CD4-positive, alpha-beta T cell (primary cell): Measurements from ENCODE around the gene MFSD12. TPM values are rescaled to one million over a fixed set of nuclear protein-coding genes. Genes with fewer than 3 reads are reported as not detected.

Experiments used
- ATAC-seq: fragments of 200-7000 bp; cut with Tn5 transposase; one replicate; pipeline ENCODE4 v1.10.0; 2022; ENCODE audit warnings: mild to moderate bottlenecking; ENCODE audit not compliant: poor library complexity
- CTCF ChIA-PET: fragments of 350-600 bp; sonication (Branson Sonifier 250); formaldehyde crosslinking; loops from one replicate; lab custom pipeline; 2021; ENCODE audit warnings: antibody characterized with exemption, inconsistent platforms; lab: Charles Lee
- POLR2A ChIA-PET: fragments of 350-600 bp; sonication (Branson Sonifier 250); formaldehyde crosslinking; loops from one replicate; lab custom pipeline; 2021; ENCODE audit warnings: antibody characterized with exemption, inconsistent platforms; lab: Charles Lee
- DNase-seq, 14 experiments: peaks; one replicate each; pipeline ENCODE4 v3.0.0-alpha.2; 2013 to 2020; ENCODE audit warnings: mixed read lengths in 2 of 14
- H3K27ac ChIP-seq, 2 donors: one replicate each; pipeline versions ENCODE4 v1.5.1 to v1.7.0; 2013; ENCODE audit warnings: low read length in 2 of 2, low read depth in 1 of 2, mild to moderate bottlenecking in 1 of 2
- H3K27me3 ChIP-seq, 2 experiments: 1 replicate in 1 of 2; 2 replicates in 1 of 2; pipeline versions ENCODE4 v1.6.1 to v1.7.0; 2013; ENCODE audit warnings: low read length in 2 of 2, control low read depth in 1 of 2, mild to moderate bottlenecking in 1 of 2, moderate library complexity in 1 of 2; ENCODE audit not compliant: insufficient read depth in 2 of 2, control insufficient read depth in 1 of 2
- H3K36me3 ChIP-seq: one replicate; pipeline ENCODE4 v1.6.1; 2013; ENCODE audit warnings: low read length, control low read depth; ENCODE audit not compliant: insufficient read depth
- H3K4me1 ChIP-seq: one replicate; pipeline ENCODE4 v1.6.1; 2013; ENCODE audit warnings: low read length, control low read depth; ENCODE audit not compliant: insufficient read depth
- H3K4me3 ChIP-seq: one replicate; pipeline ENCODE4 v1.5.1; 2013; ENCODE audit warnings: mild to moderate bottlenecking, low read length, moderate library complexity
- H3K9me3 ChIP-seq, 2 experiments: 1 replicate in 1 of 2; 2 replicates in 1 of 2; pipeline versions ENCODE4 v1.6.1 to v1.7.0; 2013; ENCODE audit warnings: low read length in 2 of 2, mild to moderate bottlenecking in 2 of 2, control low read depth in 1 of 2, moderate library complexity in 1 of 2; ENCODE audit not compliant: control insufficient read depth in 1 of 2, insufficient read depth in 1 of 2
- H3K27ac Mint-ChIP-seq: one replicate; pipeline ENCODE4 v1.8.0; 2020; ENCODE audit warnings: mixed read lengths
- H3K27me3 Mint-ChIP-seq: one replicate; pipeline ENCODE4 v1.8.0; 2021; ENCODE audit warnings: mixed read lengths
- H3K36me3 Mint-ChIP-seq: one replicate; pipeline ENCODE4 v1.8.0; 2021; ENCODE audit warnings: low read depth, mixed read lengths
- H3K4me1 Mint-ChIP-seq: one replicate; pipeline ENCODE4 v1.8.0; 2021; ENCODE audit warnings: low read depth, mixed read lengths
- H3K4me3 Mint-ChIP-seq: one replicate; pipeline ENCODE4 v1.8.0; 2020; ENCODE audit warnings: mild to moderate bottlenecking, mixed read lengths
- H3K9me3 Mint-ChIP-seq: one replicate; pipeline ENCODE4 v1.8.0; 2020; ENCODE audit warnings: mixed read lengths
- CTCF ChIP-seq: fragments of 200-600 bp; IDR thresholded peaks from one replicate; pipeline ENCODE4 v1.8.0; 2022; ENCODE audit warnings: antibody characterized with exemption, mild to moderate bottlenecking
- intact Hi-C, 2 experiments: fragments of 100-400 bp; cut with DNase I in 1 of 2; cut with micrococcal nuclease in 1 of 2; formaldehyde crosslinking; loops; one replicate each; pipeline versions ENCODE4 v1.15.1 to v1.9.0; 2023 to 2025; cut with DNase I, micrococcal nuclease
- total RNA-seq, 174 experiments: library from RNA in 2 of 174; stranded (reverse) in 2 of 174; gene quantifications; one replicate each; pipeline ENCODE4 v1.2.3 and lab custom pipeline; 2021 to 2026

MFSD12 gene
- total RNA-seq, 2 experiments from 2014 or later = 62.5 to 65.0 TPM

DNA sequence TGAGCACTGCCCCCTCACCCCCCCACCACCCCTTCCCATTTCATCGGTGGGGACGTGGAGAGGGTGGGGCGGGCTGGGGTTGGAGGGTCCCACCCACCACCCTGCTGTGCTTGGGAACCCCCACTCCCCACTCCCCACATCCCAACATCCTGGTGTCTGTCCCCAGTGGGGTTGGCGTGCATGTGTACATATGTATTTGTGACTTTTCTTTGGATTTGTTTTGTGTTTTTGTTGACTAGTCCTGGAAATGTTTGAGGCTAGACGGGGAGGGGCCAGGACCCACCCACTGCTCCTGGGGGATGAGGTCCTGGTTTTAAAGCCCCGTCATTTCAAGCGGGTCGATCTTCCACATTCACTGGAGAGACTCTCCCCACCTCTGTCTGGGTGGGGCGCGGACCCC lies 21.4 kb downstream of the MFSD12 start:
- no peak overlapping the region for H3K27ac Mint-ChIP-seq
- no peak overlapping the region for H3K27ac ChIP-seq
- H3K4me1 Mint-ChIP-seq = no peaks in the 10 kb centered on the region
- no peak overlapping the region for H3K4me3 Mint-ChIP-seq
- H3K27me3 ChIP-seq = no peaks in the 10 kb centered on the region
- TF ChIP-seq CTCF = no peak
- no peaks in the 10 kb centered on the region for H3K4me1 ChIP-seq
- ChIA-PET POLR2A (no interaction called here), CTCF (no interaction called here)
- H3K36me3 ChIP-seq = peaks cover 48% of the 10 kb centered on the region
- H3K27me3 Mint-ChIP-seq = no peaks in the 10 kb centered on the region
- DNase-seq (no peak), ATAC-seq (no peak)
- peaks cover 0 to 10% of the 10 kb centered on the region in 2 experiments for H3K9me3 ChIP-seq
- H3K36me3 Mint-ChIP-seq = peaks cover 56% of the 10 kb centered on the region
- intact Hi-C loops = no loop called here
- no peak overlapping the region for H3K4me3 ChIP-seq
- H3K9me3 Mint-ChIP-seq = no peaks in the 10 kb centered on the region

DNA sequence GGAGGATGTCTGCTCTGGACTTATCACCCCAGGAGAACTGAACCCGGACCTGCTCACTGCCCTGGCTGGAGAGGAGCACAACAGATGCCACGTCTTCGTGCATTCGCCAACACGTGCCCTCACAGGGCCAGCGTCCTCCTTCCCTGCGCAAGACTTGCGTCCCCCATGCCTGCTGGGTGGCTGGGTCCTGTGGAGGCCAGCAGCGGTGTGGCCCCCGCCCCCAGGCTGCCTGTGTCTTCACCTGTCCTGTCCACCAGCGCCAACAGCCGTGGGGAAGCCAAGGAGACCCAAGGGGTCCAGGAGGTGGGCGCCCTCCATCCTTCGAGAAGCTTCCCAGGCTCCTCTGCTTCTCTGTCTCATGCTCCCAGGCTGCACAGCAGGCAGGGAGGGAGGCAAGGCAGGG lies 21.8 kb downstream of the MFSD12 start:
- Histone ChIP-seq H3K4me1 (no peaks in the 10 kb centered on the region), H3K4me3 (no peak overlapping the region), H3K27ac (no peak overlapping the region), H3K27me3 (no peaks in the 10 kb centered on the region), H3K36me3 (peaks cover 52% of the 10 kb centered on the region), H3K9me3 (peaks cover 0 to 10% of the 10 kb centered on the region in 2 experiments)
- POLR2A ChIA-PET = no interaction called here
- Mint-ChIP-seq H3K4me3 (no peak overlapping the region), H3K27me3 (no peaks in the 10 kb centered on the region), H3K36me3 (peaks cover 56% of the 10 kb centered on the region), H3K4me1 (no peaks in the 10 kb centered on the region), H3K9me3 (no peaks in the 10 kb centered on the region), H3K27ac (no peak overlapping the region)
- no peak for TF ChIP-seq CTCF
- no peak for ATAC-seq
- DNase-seq = no peak
- CTCF ChIA-PET = no interaction called here
- intact Hi-C loops = no loop called here

- DNase-seq = peak in 1 of 14 experiments; percentile 6
- intact Hi-C loops = no loop called here
- no peak for TF ChIP-seq CTCF
- CTCF ChIA-PET = no interaction called here
- no peak for ATAC-seq
- Histone ChIP-seq H3K4me3 (no peak overlapping the region), H3K36me3 (peaks cover 55% of the 10 kb centered on the region), H3K27me3 (no peaks in the 10 kb centered on the region), H3K27ac (no peak overlapping the region), H3K9me3 (peaks cover 0 to 10% of the 10 kb centered on the region in 2 experiments), H3K4me1 (no peaks in the 10 kb centered on the region)
- Mint-ChIP-seq H3K36me3 (peaks cover 56% of the 10 kb centered on the region), H3K9me3 (no peaks in the 10 kb centered on the region), H3K4me1 (no peaks in the 10 kb centered on the region), H3K27me3 (no peaks in the 10 kb centered on the region), H3K4me3 (no peak overlapping the region), H3K27ac (no peak overlapping the region)
- POLR2A ChIA-PET = no interaction called here
These were observed 22.2 kb downstream of the MFSD12 start for GRCh38 chr19:3535235-3535535.
